Hepatocyte (in vitro differentiated cells): ENCODE measurements around the gene UQCRQ. TPM values are rescaled to one million over a fixed set of nuclear protein-coding genes. Genes with fewer than 3 reads are reported as not detected.

ENCODE experiments used
- DNase-seq: peaks from one replicate; pipeline ENCODE4 v3.0.0-alpha.2; 2016; ENCODE audit warnings: low spot score
- H2AFZ ChIP-seq: fragments of 200-600 bp; sonication (generic); 2 replicates; pipeline ENCODE4 v1.6.0; 2016; ENCODE audit warnings: antibody characterized with exemption, mild to moderate bottlenecking
- H3K27ac ChIP-seq: fragments of 200-600 bp; sonication (generic); 2 replicates; pipeline ENCODE4 v1.5.1; 2016; ENCODE audit warnings: mild to moderate bottlenecking
- H3K27me3 ChIP-seq: fragments of 200-600 bp; sonication (generic); 2 replicates; pipeline ENCODE4 v1.6.1; 2016
- H3K36me3 ChIP-seq: fragments of 200-600 bp; sonication (generic); replicated peaks from 2 replicates; pipeline ENCODE4 v1.5.1; 2016; ENCODE audit warnings: low read depth; ENCODE audit not compliant: insufficient read depth
- H3K4me1 ChIP-seq: fragments of 200-600 bp; sonication (generic); 2 replicates; pipeline ENCODE4 v1.5.1; 2016; ENCODE audit warnings: mild to moderate bottlenecking, moderate library complexity; ENCODE audit not compliant: insufficient read depth
- H3K4me2 ChIP-seq: fragments of 200-600 bp; sonication (generic); 2 replicates; pipeline ENCODE4 v1.6.0; 2016
- H3K4me3 ChIP-seq: fragments of 200-600 bp; sonication (generic); 2 replicates; pipeline ENCODE4 v1.5.1; 2016; ENCODE audit warnings: mild to moderate bottlenecking
- H3K79me2 ChIP-seq: fragments of 200-600 bp; sonication (generic); 2 replicates; pipeline ENCODE4 v1.6.0; 2017; ENCODE audit warnings: mild to moderate bottlenecking
- H3K9me2 ChIP-seq: fragments of 200-600 bp; sonication (generic); replicated peaks from 2 replicates; pipeline ENCODE4 v1.6.0; 2017; ENCODE audit warnings: mild to moderate bottlenecking; ENCODE audit not compliant: insufficient read depth
- H3K9me3 ChIP-seq: fragments of 200-600 bp; sonication (generic); 2 replicates; pipeline ENCODE4 v1.5.1; 2016; ENCODE audit warnings: low read depth, mild to moderate bottlenecking
- H4K20me1 ChIP-seq: fragments of 200-600 bp; sonication (generic); 2 replicates; pipeline ENCODE4 v1.6.0; 2016; ENCODE audit warnings: mild to moderate bottlenecking; ENCODE audit not compliant: insufficient read depth, poor library complexity, severe bottlenecking
- EZH2 ChIP-seq: fragments of 200-600 bp; sonication (generic); IDR thresholded peaks from 2 replicates; pipeline ENCODE4 v1.6.1; 2016; ENCODE audit warnings: antibody characterized with exemption, mild to moderate bottlenecking, borderline replicate concordance
- EZH2phosphoT487 ChIP-seq: fragments of 200-600 bp; sonication (generic); IDR thresholded peaks from one replicate; pipeline ENCODE4 v1.6.1; 2018; ENCODE audit warnings: antibody characterized with exemption, mild to moderate bottlenecking, low read depth, moderate library complexity; ENCODE audit not compliant: unreplicated experiment, severe bottlenecking
- WGBS: methylation state at CpG from one replicate; pipeline ENCODE4 v1.1.6; 2016; ENCODE audit warnings: low lambda C conversion rate; ENCODE audit errors: missing lambda C conversion rate; 5-methylcytosine and 5-hydroxymethylcytosine counted together
- polyA plus RNA-seq: library from polyadenylated mRNA; unstranded; fragments of >200 nt; fragmentation: Nextera tagmentation; extraction: Ambion mirVana; gene quantifications from 2 replicates; pipeline ENCODE4 v1.2.1, GENCODE V29; 2016
- total RNA-seq: library from RNA; depleted of rRNA; stranded (reverse); fragments of >200 nt; gene quantifications from 2 replicates; pipeline ENCODE4 v1.2.3, GENCODE V29; 2014
- TF ChIP-seq, protein P1 (sequence below): fragments of 200-600 bp; sonication (generic); IDR thresholded peaks from 2 replicates; pipeline ENCODE4 v1.5.1; 2016; ENCODE audit warnings: antibody characterized with exemption, mild to moderate bottlenecking; ENCODE audit not compliant: poor library complexity

Gene UQCRQ
- total and polyA plus RNA-seq, 2 experiments from 2014 or later = 174 to 1,138 TPM

DNA sequence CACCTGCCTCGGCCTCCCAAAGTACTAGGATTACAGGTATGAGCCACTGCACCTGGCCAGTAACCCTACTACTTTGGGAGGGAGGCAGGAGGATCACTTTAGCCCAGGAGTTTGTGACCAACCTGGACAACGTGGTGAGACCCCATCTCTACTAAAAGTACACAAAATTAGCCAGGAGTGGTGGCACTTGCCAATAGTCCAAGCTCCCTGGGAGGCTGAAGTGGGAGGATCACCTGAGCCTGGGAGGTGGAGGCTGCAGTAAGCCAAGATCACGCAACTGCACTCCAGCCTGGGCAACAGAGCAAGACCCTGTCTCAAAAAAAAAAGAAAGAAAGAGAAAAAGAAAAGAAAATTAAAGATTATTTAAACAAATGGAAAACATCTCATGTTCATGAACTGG, 10.4 kb upstream of the UQCRQ start:
- no peak overlapping the region for H3K4me2 ChIP-seq
- DNase-seq = no peak
- no peaks in the 10 kb centered on the region for H3K79me2 ChIP-seq
- H3K4me1 ChIP-seq = peaks cover 7% of the 10 kb centered on the region
- H3K27me3 ChIP-seq = no peaks in the 10 kb centered on the region
- no peak overlapping the region for H2AFZ ChIP-seq
- H3K27ac ChIP-seq = no peak overlapping the region
- TF ChIP-seq EZH2 (no peak), EZH2phosphoT487 (no peak)
- TF ChIP-seq, protein P1, sequence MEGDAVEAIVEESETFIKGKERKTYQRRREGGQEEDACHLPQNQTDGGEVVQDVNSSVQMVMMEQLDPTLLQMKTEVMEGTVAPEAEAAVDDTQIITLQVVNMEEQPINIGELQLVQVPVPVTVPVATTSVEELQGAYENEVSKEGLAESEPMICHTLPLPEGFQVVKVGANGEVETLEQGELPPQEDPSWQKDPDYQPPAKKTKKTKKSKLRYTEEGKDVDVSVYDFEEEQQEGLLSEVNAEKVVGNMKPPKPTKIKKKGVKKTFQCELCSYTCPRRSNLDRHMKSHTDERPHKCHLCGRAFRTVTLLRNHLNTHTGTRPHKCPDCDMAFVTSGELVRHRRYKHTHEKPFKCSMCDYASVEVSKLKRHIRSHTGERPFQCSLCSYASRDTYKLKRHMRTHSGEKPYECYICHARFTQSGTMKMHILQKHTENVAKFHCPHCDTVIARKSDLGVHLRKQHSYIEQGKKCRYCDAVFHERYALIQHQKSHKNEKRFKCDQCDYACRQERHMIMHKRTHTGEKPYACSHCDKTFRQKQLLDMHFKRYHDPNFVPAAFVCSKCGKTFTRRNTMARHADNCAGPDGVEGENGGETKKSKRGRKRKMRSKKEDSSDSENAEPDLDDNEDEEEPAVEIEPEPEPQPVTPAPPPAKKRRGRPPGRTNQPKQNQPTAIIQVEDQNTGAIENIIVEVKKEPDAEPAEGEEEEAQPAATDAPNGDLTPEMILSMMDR = no peak
- H3K9me3 ChIP-seq = no peaks in the 10 kb centered on the region
- H3K9me2 ChIP-seq = no peaks in the 10 kb centered on the region
- no peak overlapping the region for H3K4me3 ChIP-seq
- no peaks in the 10 kb centered on the region for H3K36me3 ChIP-seq
- 93% methylated on average over 3 of the region's 3 CpGs for WGBS
- no peaks in the 10 kb centered on the region for H4K20me1 ChIP-seq

DNA sequence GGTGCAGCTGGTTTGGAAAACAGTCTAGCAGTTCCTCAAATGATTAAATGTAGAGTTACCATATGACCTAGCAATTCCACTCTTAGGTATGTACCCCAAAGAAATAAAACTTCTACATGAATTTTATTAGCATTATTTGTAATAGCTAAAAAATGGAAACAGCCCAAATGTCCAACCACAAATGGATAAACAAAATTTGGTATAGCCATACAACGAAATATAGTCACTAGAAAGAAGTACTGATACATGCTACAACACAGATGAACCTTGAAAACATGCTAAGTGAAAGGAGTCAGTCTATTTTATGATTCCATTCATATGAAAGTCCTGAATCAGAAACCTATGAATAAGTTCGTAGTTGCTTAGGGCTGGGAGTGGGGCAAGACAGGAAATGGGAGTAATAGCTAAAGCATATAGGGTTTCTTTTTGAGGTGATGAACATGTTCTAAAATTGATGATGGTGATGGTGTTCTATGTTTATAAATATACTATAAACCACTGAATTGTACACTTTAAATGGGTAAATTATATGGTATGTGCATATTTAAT, 6.5 kb upstream of the UQCRQ start:
- H3K27me3 ChIP-seq = no peaks in the 10 kb centered on the region

DNA sequence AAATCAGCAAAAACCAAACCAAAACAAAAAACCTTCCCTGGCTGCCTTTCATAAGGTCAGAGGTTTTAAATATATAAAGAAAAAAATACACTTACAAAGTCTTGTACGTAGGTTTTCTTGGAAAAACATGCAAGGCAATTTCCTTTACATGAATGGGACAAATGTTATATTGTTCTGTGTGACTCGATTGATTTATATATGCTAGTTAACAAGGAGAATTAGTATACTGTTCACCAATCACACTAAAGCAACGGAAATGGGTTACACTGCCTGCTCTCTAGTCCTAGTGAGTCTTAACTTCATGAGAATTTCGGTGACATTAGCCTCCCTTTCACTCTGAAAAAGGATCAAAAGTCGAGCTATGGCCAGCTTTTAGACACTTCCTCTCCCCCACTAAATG, 5.7 kb upstream of the UQCRQ start:
- Histone ChIP-seq H3K4me1 (peaks cover 3% of the 10 kb centered on the region), H3K79me2 (no peaks in the 10 kb centered on the region), H3K4me2 (no peak overlapping the region)

More for the DNA sequence above, 6.5 kb upstream of the UQCRQ start:
- Histone ChIP-seq H2AFZ (no peak overlapping the region), H3K36me3 (no peaks in the 10 kb centered on the region), H3K4me3 (no peak overlapping the region), H3K27ac (no peak overlapping the region), H4K20me1 (no peaks in the 10 kb centered on the region), H3K4me1 (no peaks in the 10 kb centered on the region), H3K9me2 (no peaks in the 10 kb centered on the region), H3K79me2 (no peaks in the 10 kb centered on the region), H3K4me2 (no peak overlapping the region), H3K9me3 (no peaks in the 10 kb centered on the region)
- 91% methylated on average over 2 of the region's 2 CpGs for WGBS
- TF ChIP-seq EZH2 (no peak), EZH2phosphoT487 (no peak)
- TF ChIP-seq, protein P1 = no peak
- no peak for DNase-seq

More for the DNA sequence above, 5.7 kb upstream of the UQCRQ start:
- WGBS = 78% methylated on average over 5 of the region's 5 CpGs
- no peak for TF ChIP-seq EZH2
- TF ChIP-seq, protein P1 = no peak
- TF ChIP-seq EZH2phosphoT487 = no peak
- H3K36me3 ChIP-seq = no peaks in the 10 kb centered on the region
- H4K20me1 ChIP-seq = no peaks in the 10 kb centered on the region
- no peaks in the 10 kb centered on the region for H3K9me3 ChIP-seq
- H3K27ac ChIP-seq = no peak overlapping the region
- no peaks in the 10 kb centered on the region for H3K9me2 ChIP-seq
- no peak overlapping the region for H3K4me3 ChIP-seq
- no peak for DNase-seq
- no peak overlapping the region for H2AFZ ChIP-seq
- H3K27me3 ChIP-seq = no peaks in the 10 kb centered on the region
